Activated CD8-positive, alpha-beta memory T cell treated with anti-CD3 and anti-CD28 coated beads, Interleukin-2, amount 50 U/mL, for 1 hour (primary cell): ENCODE results near the gene HLCS.

ENCODE experiments used
- DNase-seq: peaks from one replicate; pipeline ENCODE4 v3.0.0-alpha.2; 2020; ENCODE audit errors: extremely low read depth

HLCS gene

DNA sequence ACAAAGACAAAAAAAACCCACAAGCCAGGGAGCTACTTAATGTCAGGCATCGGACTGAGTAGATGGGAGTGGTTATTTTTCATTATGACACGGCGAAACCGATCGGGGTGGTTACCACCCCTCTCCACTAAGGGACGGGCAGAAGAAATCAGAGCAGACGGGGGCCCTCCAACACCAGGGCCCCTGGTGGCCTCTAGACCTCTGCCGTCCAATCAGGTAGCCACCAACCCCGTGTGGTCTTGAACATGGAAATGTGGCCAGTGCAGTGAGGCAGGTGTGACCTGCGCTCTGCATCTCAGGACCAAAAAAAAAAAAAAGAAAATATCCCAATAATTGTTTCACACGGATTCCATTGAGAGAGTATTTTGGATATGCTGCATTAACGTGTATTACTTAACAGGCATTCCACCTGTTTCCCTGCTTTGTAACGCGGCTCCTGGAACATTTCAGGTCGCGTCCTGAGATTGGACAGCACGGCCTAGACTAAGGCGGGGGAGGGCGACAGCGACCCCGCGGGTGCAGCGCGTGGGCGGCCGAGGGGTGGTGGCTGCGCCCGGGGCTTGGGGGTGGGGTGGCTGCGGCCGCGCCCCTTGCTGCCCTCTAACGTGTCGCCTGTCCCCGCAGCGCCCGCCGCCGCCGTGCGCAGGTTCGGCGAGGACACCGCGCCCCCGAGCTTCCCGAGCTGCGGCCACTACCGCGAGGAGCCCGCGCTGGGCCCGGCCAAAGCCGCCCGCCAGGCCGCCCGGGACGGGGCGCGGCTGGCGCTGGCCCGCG lies 219.2 kb downstream of the HLCS start:
- no peak for DNase-seq

GRCh38 chr21:36745459-36745858 lies 221.0 kb downstream of the HLCS start:
- no peak for DNase-seq

- no peak for DNase-seq
These were observed 221.8 kb downstream of the HLCS start for GRCh38 chr21:36744560-36745231.

DNA sequence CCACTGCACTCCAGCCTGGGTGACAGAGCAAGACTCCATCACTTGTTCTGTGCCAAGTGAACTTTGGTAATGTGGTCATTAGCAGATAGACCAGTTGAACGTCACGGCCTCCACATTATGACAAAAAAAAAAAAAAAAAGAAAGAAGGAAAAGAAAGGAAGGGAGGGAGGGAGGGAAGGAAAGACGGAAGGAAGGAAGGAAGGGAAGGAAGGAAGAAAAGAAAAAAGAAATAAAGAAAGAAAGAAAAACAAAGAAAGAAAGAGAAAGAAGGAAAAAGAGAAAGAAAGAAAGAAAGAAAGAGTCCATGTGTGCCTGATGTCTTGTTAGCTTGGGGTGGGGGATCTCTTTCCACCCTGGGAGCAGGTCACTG lies 222.3 kb downstream of the HLCS start:
- no peak for DNase-seq

DNA sequence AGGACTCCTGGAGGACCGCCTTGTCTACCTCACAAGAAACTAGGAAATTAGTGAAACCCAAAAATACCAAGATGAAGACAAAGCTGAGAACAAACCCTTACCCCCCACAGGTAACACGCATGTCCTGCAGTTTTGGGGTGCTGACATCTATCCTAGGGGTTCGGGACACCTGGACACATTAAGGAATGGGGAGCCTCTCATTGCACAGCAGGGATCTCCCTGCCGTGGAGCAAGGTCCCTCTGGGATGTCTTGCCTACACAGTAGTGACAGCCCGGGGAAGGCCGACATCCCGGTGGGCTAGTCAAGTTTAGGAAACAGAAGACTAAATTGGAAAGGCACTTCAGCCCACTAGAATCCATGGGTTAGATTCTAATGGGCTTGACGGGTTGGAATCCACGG lies 223.0 kb downstream of the HLCS start:
- no peak for DNase-seq

GRCh38 chr21:36743008-36743407 lies 223.5 kb downstream of the HLCS start:
- DNase-seq, result no peak

GRCh38 chr21:36741506-36741905 lies 225.0 kb downstream of the HLCS start:
- DNase-seq, result no peak

- DNase-seq, result no peak
These were observed 227.9 kb downstream of the HLCS start for GRCh38 chr21:36738489-36739126.

DNA sequence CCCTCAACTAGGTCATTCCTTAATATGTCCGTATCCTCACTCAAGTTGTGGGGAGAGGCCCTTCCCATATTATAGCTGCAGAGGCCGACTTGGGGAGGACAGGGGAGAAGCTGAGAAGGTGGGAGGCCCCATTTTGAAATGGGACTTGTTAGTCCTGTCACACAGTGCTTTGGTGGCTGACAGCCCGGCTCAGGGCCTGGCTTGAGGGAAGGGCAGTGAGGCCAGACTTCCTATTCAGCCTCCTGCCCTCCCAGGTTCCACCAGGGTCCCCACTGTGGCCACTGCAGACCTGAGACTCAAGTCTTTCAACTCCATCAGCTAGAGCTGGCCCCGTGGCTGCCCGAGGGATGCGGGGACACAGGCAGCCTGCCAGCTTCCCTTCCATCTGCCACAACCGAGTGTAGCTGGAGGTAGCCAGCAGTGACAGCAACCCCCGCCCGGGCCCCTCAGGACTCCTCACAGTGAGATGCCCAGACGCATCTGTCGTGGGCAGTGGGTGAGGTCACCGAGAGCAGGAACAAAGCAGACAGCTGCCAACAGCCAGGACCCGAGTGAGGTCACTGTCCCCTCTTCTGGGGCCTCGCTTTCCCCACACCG lies 230.6 kb downstream of the HLCS start:
- no peak for DNase-seq

DNA sequence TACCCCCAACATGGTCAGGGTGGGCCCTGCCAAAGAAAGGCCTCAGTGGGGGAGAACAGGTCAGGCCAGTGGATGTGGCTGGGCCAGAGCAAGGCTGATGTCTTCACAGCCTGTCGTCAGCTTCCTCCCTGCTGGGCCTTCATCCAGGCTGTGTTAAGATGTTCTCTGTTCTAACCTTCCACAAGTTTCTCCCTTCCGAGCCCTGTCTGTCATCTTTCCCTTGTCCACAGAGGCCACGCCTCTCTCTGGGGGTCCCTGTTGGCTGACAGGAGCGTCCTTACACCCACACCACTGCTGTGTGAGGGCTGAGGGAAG lies 231.3 kb downstream of the HLCS start:
- DNase-seq, result no peak

DNA sequence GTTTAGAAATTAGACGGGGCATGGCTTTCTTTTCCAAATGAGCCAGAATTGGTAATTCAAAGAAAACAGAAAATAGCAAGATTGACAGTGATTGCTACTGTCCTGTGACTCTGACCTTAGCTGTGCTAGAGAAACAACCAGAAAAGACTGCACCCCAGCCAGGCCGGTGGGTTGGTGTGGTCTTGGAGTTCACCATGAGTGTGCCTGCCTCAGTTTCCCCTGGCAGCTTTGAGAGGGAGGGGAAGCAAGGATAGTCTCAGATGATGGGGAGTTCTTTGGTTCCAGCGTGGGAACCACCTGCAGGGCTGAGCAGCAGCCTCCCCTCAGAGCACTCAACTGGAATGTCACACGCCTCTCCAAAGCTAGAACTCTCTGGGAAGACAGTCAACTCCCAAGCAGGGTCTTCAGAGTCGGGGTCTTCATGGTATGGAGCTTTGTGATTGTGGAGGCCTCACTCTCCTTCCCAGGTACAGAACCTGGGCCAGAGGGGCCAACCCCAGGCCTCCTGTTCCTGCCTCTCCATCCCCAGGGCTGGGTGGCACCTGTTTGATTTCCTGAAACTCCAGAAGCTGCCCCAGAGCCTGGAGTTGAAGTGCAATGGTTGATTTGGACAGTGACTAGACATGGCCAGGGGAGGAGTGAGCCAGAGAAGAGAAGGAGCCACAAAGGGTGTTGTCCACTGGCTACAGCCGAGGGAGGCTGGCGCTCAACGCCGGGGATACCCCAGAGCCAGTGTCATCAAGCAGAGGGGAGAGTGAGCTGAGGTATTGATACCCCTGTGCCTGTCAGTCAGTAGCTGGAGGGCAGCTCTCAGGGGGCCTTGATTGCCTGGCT lies 231.9 kb downstream of the HLCS start:
- no peak for DNase-seq

GRCh38 chr21:36733857-36734256 lies 232.6 kb downstream of the HLCS start:
- no peak for DNase-seq

DNA sequence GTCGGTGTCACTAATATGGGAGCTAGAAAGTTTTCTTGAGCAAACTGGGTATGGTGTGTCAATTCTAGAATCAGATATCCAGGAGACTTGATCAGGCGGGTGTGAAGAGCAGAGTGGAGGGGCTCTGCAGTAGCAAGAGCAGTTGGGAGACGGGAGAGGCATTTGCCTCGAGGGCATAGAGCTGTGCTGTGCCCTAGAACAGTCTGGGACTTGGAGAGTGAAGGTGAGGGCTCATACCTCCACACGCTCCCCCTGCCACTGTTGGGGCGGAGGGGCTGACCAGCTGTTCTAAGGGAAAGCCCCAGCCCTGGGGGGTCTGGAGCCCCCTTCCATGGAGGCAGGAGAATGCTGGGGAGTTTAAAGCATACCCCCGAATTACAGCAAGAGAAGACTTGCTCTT lies 233.7 kb downstream of the HLCS start:
- DNase-seq, result no peak

GRCh38 chr21:36732217-36732616 lies 234.3 kb downstream of the HLCS start:
- DNase-seq, result no peak

- no peak for DNase-seq
These were observed 235.9 kb downstream of the HLCS start for GRCh38 chr21:36730291-36731281.

GRCh38 chr21:36729310-36729970 lies 237.0 kb downstream of the HLCS start:
- DNase-seq, result no peak

DNA sequence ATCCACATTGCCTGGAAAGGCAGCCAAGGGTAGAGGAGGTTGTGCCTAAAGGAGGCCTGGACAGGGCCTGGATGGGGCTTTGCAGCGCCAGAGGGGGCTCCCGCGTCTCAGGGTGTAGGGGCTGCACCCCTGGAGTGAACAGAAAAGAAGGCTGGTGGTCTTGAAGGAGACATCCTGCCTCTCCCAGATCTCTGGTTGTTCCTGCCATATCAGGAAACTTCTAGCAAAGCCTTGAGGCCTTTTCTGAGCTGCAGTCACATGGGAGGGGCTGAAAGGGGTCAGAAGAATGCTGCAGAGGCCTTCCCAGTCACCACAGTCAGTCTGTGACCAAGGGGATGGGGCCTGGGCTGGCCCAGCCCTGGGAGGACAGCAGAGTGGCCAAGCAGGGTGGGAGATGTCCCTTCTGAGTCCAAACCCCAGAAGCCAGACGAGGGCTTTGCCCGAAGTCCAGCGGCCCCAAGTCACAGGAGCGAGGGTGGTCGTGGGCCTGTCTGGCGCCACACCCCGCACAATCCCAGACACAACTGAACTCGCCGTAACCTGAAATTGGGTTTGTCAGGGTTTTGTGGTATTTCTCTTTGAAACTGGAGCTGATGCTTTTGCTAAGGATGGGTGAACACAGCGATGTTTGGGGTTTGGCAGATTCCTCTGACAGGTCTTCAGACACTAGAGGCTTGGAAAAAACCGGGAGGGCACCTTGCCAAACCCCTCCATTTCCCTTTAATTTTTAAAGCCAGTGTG lies 237.9 kb downstream of the HLCS start:
- DNase-seq, result no peak

DNA sequence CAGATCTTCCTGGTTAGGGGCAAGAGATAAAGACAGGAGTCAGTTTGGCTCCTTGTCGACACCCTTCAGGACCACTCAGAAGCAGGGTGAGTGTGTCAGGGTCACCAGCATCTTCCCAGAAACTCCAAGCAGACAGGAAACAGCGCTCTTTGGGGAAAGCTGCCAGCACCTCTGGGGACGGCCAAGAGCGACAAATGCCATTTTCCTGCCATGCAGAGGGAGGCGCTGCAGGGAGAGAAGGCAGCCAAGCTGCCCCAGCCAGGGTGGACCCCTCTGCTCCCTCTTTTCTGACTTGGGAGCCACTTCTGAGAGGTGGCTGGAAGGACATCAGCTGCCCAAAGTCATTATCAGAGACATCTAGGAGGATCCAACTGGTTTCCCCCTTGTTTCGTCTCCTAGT lies 238.6 kb downstream of the HLCS start:
- no peak for DNase-seq

DNA sequence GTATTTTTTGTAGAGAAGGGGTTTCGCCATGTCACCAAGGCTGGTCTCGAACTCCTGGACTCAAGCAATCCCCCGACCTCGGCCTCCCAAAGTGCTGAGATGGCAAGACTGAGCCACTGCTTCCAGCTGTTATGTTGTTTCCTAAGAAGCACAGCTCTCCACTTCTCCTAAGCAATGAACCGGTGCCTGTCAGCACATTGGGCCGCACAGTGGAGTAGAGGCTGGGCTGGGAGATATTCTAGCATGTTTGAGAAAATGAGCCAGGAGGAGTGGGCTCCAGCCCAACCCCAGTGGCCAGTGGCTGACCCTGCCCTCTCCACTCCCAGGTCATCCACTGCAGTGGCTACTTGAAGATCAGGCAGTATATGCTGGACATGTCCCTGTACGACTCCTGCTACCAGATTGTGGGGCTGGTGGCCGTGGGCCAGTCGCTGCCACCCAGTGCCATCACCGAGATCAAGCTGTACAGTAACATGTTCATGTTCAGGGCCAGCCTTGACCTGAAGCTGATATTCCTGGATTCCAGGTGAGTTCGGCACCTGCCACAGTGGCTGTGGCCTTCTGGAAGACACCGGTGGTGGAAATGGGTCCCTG lies 240.6 kb downstream of the HLCS start:
- DNase-seq, result no peak
